ENCODE data around the gene PDCD4. TPM values are rescaled to one million over a fixed set of nuclear protein-coding genes. Genes with fewer than 3 reads are reported as not detected.

PDCD4 gene
- total and polyA plus RNA-seq, 2 of the 8 experiments (the other 6 are each of a cell fraction or from before 2014, with no cell fraction given): 3.3 to 26.8 TPM

GRCh38 chr10:110827875-110828274, 43.9 kb upstream of the PDCD4 start (continued):
- no peak for TF ChIP-seq CHD7 (IDR thresholded peaks at IDR 0.05; ENCODE audit: insufficient replicate concordance, low read length)
- TF ChIP-seq CBX5 (IDR thresholded peaks at IDR 0.05; ENCODE audit: low read depth, low read length): no peak
- no peak for TF ChIP-seq CBX8 (IDR thresholded peaks at IDR 0.05; ENCODE audit: borderline replicate concordance, low read depth, low read length)
- TF ChIP-seq HDAC2 (IDR thresholded peaks at IDR 0.05; ENCODE audit: borderline replicate concordance in 1 of 2, low read depth in 2 of 2, low read length in 2 of 2): no peak
- no peak for TF ChIP-seq KDM4A (IDR thresholded peaks at IDR 0.05; ENCODE audit: low read depth, low read length, severe bottlenecking)
- TF ChIP-seq SRF (IDR thresholded peaks at IDR 0.05; ENCODE audit: low read depth, low read length): no peak
- no peak for TF ChIP-seq SP2 (IDR thresholded peaks at IDR 0.05; ENCODE audit: low read length)
